Stimulated activated CD4-positive, alpha-beta T cell treated with anti-CD3 and anti-CD28 coated beads, Interleukin-2, amount 100 ng/mL, for 4 hours (primary cell): ENCODE results near the gene SFXN4.
"Not testable (repeated sequence)": the region's sequence is repeated elsewhere in the genome, so short reads cannot be mapped to it uniquely, and the experiment has no call there.

Experiments used
- DNase-seq: peaks from one replicate; pipeline ENCODE4 v3.0.0-alpha.2; 2020; ENCODE audit warnings: low read depth

The SFXN4 gene

DNA sequence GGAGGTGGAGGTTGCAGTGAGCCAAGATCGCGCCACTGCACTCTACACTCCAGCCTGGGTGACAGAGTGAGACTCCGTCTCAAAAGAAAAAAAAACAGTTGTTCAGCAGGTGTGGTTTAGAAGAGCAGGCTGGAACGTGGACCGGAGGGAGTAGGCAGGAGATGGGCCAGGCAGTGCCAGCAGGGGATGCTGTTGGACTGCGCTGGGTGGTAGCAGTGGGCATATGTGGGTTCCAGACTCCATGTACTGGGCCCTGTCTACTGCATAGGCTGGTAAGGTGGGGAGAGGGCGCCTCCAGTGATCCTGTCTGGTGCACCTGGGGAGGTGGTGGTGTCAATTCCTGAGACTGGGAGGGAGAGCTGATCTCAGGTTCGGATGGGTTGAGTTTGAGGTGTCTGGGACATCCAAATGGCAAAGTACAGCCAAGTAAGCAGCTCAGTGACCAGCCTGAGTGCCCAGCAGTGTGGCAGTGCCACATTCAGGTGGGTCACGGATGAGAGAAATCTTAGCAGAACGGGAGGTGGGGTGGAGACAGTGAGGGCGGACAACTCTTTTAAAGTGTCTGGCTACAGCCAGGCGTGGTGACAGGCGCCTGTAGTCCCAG, 25.9 kb downstream of the SFXN4 start:
- DNase-seq, result peak; percentile 50

GRCh38 chr10:119138346-119139306, 26.9 kb downstream of the SFXN4 start:
- no peak for DNase-seq

DNA sequence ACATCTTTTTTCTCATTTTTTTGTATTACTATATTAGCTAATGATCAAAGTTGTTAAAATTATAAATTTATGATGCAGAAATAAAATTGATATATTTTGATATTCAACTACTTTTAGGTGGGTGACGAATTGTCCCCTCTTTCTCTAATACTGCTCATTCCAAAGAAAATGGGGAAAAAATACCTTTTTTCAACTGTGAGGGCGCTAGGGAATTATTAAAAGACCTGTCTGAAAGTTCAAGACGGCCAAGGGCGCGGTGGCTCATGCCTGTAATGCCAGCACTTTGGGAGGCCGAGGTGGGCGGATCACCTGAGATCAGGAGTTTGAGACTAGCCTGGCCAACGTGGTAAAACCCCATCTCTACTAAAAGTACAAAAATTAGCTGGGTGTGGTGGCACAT, 27.6 kb downstream of the SFXN4 start:
- DNase-seq, result not testable (repeated sequence)

DNA sequence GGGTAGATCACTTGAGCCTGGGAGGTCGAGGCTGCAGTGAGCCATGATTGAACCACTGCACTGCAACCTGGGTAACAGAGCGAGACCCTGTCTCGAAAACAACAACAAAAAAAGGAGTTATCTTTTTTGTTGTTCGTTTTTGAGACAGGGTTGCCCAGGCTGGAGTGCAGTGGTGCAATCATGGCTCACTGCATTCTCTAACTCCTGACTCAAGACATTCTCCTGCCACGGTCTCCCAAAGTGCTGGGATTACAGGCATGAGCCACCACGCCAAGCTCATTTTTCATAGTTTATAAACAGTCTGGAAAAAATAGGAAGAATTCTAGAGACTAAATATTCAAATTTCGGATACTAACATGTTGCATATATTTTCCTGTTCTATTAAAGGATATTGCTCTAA, 29.4 kb downstream of the SFXN4 start:
- no peak for DNase-seq

DNA sequence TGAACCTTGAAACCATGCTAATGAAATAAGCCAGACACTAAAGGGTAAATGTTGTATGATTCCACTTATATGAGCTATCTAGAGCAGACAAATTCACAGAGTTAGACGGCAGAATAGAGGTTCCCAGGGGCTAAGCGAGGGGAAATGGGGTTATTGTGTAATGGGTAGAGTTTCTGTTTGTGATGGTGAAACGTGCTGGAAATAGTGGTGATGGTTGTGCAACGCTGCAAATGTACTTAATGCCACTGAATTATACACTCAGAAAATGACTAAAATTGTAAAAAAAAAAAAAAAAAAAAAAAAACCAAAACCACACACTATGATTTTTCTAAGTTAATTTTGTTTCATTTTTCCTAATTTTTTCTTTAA, 30.0 kb downstream of the SFXN4 start:
- no peak for DNase-seq

GRCh38 chr10:119133949-119134348, 31.6 kb downstream of the SFXN4 start:
- no peak for DNase-seq

GRCh38 chr10:119132521-119133345, 32.8 kb downstream of the SFXN4 start:
- no peak for DNase-seq

DNA sequence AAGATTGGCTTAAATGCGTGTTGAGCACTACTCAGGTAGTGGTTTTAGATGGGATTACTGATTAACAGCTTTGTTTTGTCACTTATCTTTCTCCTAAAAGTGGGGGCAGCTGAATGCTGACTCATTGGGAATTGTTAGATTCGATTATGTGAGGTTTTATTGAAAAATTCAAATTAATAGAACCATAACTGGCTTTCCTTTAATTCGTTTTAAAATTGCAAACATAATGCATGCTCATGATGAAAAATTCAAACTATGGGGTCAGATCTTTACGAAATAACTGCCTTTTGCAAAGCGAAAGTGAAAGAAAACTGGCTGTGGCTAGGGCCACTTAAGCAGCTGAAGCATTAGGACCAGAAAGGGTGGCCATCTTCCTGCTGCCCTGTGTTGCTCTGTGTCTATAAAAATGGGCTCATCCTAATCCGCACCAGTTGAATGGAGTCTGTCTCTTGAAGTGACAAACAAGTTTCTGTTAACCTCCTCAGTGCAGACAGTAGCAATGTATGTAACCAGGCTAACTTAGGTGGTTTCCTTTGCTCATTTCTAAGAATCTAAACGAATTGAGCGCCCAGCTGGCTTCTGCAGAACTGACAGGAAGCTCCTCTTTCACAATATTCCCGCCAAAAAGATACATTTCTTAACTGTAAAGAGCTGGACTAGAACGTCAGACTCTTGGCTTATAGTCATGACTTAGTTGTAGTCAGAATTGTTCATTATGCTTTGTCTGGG, 33.8 kb downstream of the SFXN4 start:
- DNase-seq, result peak; percentile 6

DNA sequence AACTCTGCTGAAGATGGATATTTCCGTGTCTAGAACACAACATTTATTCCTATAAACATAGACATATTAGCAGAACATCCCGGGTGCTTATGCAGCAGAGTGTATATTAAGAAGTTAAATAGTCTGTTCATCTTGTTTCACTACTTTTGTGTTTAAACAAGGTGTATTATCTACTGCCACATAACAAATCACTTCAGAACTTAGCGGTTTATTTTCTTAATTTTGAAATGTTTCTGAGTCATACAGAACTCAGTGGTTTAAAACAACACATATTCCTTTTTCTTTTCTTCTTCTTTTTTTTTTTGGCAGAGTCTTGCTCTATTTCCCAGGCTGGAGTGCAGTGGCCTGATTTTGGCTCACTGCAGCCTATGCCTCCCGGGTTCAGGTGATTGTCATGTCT, 35.8 kb downstream of the SFXN4 start:
- no peak for DNase-seq

GRCh38 chr10:119125942-119126341, 39.6 kb downstream of the SFXN4 start:
- DNase-seq, result no peak

GRCh38 chr10:119120875-119121274, 44.6 kb downstream of the SFXN4 start:
- DNase-seq, result no peak

DNA sequence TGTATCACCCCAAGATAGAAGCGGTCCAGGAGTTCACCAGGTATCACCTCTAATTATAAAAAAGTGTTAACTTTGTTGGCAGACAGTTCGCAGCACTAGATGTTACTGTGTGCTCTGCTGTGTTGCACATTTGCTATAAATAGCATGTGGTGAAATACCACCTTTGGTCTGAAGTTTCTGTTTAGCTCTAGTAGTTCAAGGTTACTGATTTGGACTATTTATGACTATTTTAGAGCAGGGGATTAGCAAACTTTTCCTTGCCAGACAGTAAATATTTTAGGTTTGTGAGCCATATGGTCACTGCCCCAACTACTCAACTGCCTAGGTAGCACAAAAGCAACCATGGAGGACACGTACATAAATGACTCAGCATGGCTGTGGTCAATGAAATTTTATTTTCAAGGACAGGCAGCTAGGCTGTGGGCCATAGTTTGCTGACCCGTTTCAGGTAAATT, 45.1 kb downstream of the SFXN4 start:
- DNase-seq, result no peak

- no peak for DNase-seq
Measured at GRCh38 chr10:119119400-119119799, 46.1 kb downstream of the SFXN4 start.

GRCh38 chr10:119118231-119118630, 47.3 kb downstream of the SFXN4 start:
- DNase-seq, result no peak

DNA sequence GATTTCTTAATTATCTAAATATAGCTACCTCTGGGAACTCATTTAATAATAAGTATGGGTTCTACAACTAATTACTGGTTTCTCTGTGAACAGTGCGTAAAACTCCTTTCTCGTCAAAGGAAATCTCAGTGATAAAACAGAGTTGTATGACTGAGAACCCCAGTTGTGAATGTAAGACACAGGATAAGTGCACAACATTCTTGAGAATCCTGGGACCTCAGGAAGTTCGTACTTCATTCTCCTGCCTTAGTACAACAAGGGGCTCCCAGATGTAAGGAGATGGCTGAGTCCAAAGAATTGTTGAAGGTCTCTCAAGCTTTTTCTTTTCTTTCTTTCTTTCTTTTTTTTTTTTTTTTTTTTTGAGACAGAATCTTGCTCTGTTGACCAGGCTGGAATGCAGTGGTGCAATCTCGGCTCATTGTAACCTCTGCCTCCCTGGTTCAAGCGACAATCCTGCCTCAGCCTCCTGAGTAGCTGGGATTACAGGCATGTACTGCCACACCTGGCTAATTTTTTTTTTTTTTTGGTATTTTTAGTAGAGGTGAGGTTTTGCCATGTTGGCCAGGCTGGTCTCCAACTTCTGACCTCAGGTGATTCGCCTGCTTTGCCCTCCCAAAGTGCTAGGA, 49.1 kb downstream of the SFXN4 start:
- no peak for DNase-seq

- DNase-seq, result no peak
Measured at GRCh38 chr10:119115926-119116325, 49.6 kb downstream of the SFXN4 start.

- DNase-seq, result no peak
Measured at GRCh38 chr10:119113751-119114732, 51.5 kb downstream of the SFXN4 start.

DNA sequence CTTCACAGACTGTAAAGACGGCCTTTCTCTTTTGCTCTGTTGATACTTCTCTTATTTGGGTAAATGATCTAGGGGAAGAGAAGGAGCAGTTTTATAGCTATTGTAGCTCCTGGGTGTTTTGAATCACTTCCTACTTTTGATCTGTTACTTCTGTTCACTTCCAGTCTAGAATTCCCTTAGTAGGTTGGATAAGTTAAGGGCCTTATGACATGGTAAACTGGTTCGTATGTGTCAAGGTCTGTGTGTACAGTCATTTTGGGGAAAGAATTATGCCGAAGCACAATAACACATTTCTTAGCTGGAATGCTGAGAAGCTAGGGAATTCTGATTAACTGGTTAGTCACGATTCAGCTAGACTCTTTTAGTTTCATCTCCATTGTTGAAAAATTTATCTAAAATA, 53.5 kb downstream of the SFXN4 start:
- DNase-seq, result no peak

DNA sequence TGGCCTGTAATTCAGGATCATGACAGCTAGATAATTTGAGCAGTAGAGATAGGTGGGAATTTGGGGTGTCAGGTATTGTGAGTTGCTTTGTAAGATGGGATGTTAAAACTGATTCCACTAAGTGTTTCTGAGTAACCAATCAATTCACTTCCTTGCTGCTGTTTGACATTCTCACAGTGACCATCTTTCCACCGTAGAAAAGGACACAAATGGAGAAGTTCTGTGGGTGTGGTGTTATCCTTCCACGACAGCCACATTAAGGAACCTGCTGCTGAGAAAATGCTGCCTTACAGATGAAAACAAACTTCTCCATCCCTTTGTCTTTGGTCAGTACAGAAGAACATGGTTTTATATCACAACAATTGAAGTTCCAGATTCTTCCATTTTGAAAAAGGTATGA, 57.7 kb downstream of the SFXN4 start:
- DNase-seq, result not testable (repeated sequence)

GRCh38 chr10:119107106-119107505, 58.4 kb downstream of the SFXN4 start:
- DNase-seq, result not testable (repeated sequence)
